Spleen (tissue), 7 donors: ENCODE results near the gene CSNK2A1.

Experiments used
- POLR2A ChIP-seq, 3 donors: fragments of 450-650 bp; IDR thresholded peaks; one replicate each; pipeline ENCODE4 v1.5.1; 2017; ENCODE audit warnings: antibody characterized with exemption in 3 of 3, mild to moderate bottlenecking in 1 of 3
- TF ChIP-seq, protein P1 (sequence below), 11 experiments: fragments of 200-600 bp in 7 of 11; fragments of 450-650 bp in 4 of 11; sonication (generic) in 4 of 11; IDR thresholded peaks in 8 of 11; conservative IDR thresholded peaks in 3 of 11; 1 replicate in 7 of 11; 2 replicates in 4 of 11; pipeline versions ENCODE4 v1.4.0 to v1.8.0; 2016 to 2021; ENCODE audit warnings: antibody characterized with exemption in 11 of 11, inconsistent platforms in 4 of 11, mild to moderate bottlenecking in 1 of 11
- donor health status: DM: no; HTN: no; CAD: no; lungs with moderate emphysema.
- donor health status: DM: no; HTN: no; CAD: no.
- donor health status: DM: no; HTN: no; CAD: no.

DNA sequence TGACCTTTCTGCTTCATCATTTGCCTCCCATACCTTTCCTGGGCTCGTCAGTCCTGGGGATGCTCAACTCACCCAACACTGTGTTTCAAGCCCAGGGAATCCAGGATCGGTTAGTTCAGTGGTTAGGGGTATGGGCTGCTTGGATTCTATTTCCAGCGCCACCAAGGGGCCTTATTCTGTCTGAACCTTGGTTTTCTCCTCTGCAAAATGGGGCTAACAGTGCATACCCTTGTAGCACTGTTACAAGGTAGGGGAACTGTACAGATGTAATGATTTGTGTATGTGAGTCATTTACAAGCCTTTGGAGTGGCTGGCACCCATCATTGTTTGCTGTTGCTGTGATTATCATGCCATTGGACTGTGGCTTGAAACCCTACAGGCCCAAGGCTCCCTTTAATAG, 14.5 kb upstream of the CSNK2A1 start:
- TF ChIP-seq, protein P1, sequence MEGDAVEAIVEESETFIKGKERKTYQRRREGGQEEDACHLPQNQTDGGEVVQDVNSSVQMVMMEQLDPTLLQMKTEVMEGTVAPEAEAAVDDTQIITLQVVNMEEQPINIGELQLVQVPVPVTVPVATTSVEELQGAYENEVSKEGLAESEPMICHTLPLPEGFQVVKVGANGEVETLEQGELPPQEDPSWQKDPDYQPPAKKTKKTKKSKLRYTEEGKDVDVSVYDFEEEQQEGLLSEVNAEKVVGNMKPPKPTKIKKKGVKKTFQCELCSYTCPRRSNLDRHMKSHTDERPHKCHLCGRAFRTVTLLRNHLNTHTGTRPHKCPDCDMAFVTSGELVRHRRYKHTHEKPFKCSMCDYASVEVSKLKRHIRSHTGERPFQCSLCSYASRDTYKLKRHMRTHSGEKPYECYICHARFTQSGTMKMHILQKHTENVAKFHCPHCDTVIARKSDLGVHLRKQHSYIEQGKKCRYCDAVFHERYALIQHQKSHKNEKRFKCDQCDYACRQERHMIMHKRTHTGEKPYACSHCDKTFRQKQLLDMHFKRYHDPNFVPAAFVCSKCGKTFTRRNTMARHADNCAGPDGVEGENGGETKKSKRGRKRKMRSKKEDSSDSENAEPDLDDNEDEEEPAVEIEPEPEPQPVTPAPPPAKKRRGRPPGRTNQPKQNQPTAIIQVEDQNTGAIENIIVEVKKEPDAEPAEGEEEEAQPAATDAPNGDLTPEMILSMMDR (IDR thresholded peaks at IDR 0.05 in 8 of 11, conservative IDR thresholded peaks at IDR 0.05 in 3 of 11) = no peak
- TF ChIP-seq POLR2A (IDR thresholded peaks at IDR 0.05) = no peak
